HFFc6 (cell line): ENCODE results near the gene TMEM39A. TPM values are rescaled to one million over a fixed set of nuclear protein-coding genes. Genes with fewer than 3 reads are reported as not detected.

Experiments
- DNase-seq: peaks from one replicate; pipeline ENCODE4 v3.0.0-alpha.2; 2018
- H3K27ac Mint-ChIP-seq: 2 replicates; pipeline ENCODE4 v1.8.0; 2020; ENCODE audit warnings: mild to moderate bottlenecking, mixed read lengths
- H3K27me3 Mint-ChIP-seq: 2 replicates; pipeline ENCODE4 v1.8.0; 2021; ENCODE audit warnings: mild to moderate bottlenecking, moderate library complexity, mixed read lengths; ENCODE audit not compliant: insufficient read depth
- H3K36me3 Mint-ChIP-seq: 2 replicates; pipeline ENCODE4 v1.8.0; 2021; ENCODE audit warnings: low read depth, mixed read lengths
- H3K4me1 Mint-ChIP-seq: 2 replicates; pipeline ENCODE4 v1.8.0; 2020; ENCODE audit warnings: low read depth, mixed read lengths
- H3K4me3 Mint-ChIP-seq: 2 replicates; pipeline ENCODE4 v1.8.0; 2020; ENCODE audit warnings: mild to moderate bottlenecking, moderate library complexity, mixed read lengths
- H3K9me3 Mint-ChIP-seq: 2 replicates; pipeline ENCODE4 v1.8.0; 2020; ENCODE audit warnings: mild to moderate bottlenecking, mixed read lengths
- CTCF ChIP-seq: fragments of 200-600 bp; sonication (generic); IDR thresholded peaks from 2 replicates; pipeline ENCODE4 v1.5.0; 2021; ENCODE audit warnings: antibody characterized with exemption, mild to moderate bottlenecking
- total RNA-seq, 6 experiments: library from RNA; stranded (reverse); fragmentation: NEBNext Ultra II Directional; extraction: Animal tissue kit (Norgen Biotek cat#: 25700); gene quantifications; 2 replicates in 1 of 6; 3 replicates in 5 of 6; pipeline ENCODE4 v1.2.3, GENCODE V29; 2021

TMEM39A gene
- total RNA-seq, 6 experiments from 2014 or later, result 47.3 to 58.8 (median 55.5) TPM

GRCh38 chr3:119401069-119401468 lies 62.3 kb downstream of the TMEM39A start:
- DNase-seq, result no peak
- Mint-ChIP-seq H3K4me3 (no peak overlapping the region), H3K9me3 (no peaks in the 10 kb centered on the region), H3K27me3 (no peaks in the 10 kb centered on the region; the same call in 1 of the 2 replicates), H3K27ac (no peak overlapping the region), H3K4me1 (peaks cover 4% of the 10 kb centered on the region; the same call in 1 of the 2 replicates), H3K36me3 (no peaks in the 10 kb centered on the region; the same call in 1 of the 2 replicates)
- no peak for TF ChIP-seq CTCF

GRCh38 chr3:119400466-119400865 lies 62.9 kb downstream of the TMEM39A start:
- no peaks in the 10 kb centered on the region; the same call in 1 of the 2 replicates for H3K36me3 Mint-ChIP-seq
- no peak for TF ChIP-seq CTCF

GRCh38 chr3:119396870-119397269 lies 66.5 kb downstream of the TMEM39A start:
- no peak for DNase-seq
- Mint-ChIP-seq H3K4me1 (no peaks in the 10 kb centered on the region), H3K27me3 (no peaks in the 10 kb centered on the region), H3K27ac (no peak overlapping the region), H3K4me3 (no peak overlapping the region), H3K9me3 (no peaks in the 10 kb centered on the region), H3K36me3 (peaks cover 5% of the 10 kb centered on the region; the same call in 1 of the 2 replicates)
- no peak for TF ChIP-seq CTCF

More at GRCh38 chr3:119400466-119400865, 62.9 kb downstream of the TMEM39A start:
- Mint-ChIP-seq H3K4me1 (peaks cover 4% of the 10 kb centered on the region; the same call in 1 of the 2 replicates), H3K27ac (no peak overlapping the region), H3K27me3 (no peaks in the 10 kb centered on the region), H3K4me3 (no peak overlapping the region), H3K9me3 (no peaks in the 10 kb centered on the region)
- no peak for DNase-seq

- Mint-ChIP-seq H3K27me3 (no peaks in the 10 kb centered on the region), H3K4me1 (no peaks in the 10 kb centered on the region), H3K9me3 (no peaks in the 10 kb centered on the region), H3K27ac (no peak overlapping the region), H3K36me3 (peaks cover 5% of the 10 kb centered on the region; the same call in 1 of the 2 replicates), H3K4me3 (no peak overlapping the region)
- no peak for DNase-seq
- TF ChIP-seq CTCF, result no peak
Measured at GRCh38 chr3:119395923-119396358, 67.5 kb downstream of the TMEM39A start.

GRCh38 chr3:119388577-119388976 lies 74.8 kb downstream of the TMEM39A start:
- peak; percentile 26; the same call in 1 of the 2 replicates for TF ChIP-seq CTCF
- Mint-ChIP-seq H3K4me1 (no peaks in the 10 kb centered on the region), H3K36me3 (no peaks in the 10 kb centered on the region), H3K4me3 (no peak overlapping the region), H3K27ac (no peak overlapping the region), H3K9me3 (no peaks in the 10 kb centered on the region), H3K27me3 (no peaks in the 10 kb centered on the region)
- no peak for DNase-seq
